RPMI7951 (cell line): ENCODE results near the gene ADAM12. TPM values are rescaled to one million over a fixed set of nuclear protein-coding genes. Genes with fewer than 3 reads are reported as not detected.

ENCODE experiments used
- DNase-seq: peaks from one replicate; pipeline ENCODE4 v3.0.0-alpha.2; 2012; ENCODE audit warnings: low read depth
- total RNA-seq: library from RNA; depleted of rRNA; stranded (reverse); fragments of >200 nt; shearing (Covaris generic); gene quantifications from 2 replicates; pipeline ENCODE4 v1.2.3, GENCODE V29; 2014

ADAM12 gene
- total RNA-seq, 1 experiment from 2014 or later = 34.8 TPM

DNA sequence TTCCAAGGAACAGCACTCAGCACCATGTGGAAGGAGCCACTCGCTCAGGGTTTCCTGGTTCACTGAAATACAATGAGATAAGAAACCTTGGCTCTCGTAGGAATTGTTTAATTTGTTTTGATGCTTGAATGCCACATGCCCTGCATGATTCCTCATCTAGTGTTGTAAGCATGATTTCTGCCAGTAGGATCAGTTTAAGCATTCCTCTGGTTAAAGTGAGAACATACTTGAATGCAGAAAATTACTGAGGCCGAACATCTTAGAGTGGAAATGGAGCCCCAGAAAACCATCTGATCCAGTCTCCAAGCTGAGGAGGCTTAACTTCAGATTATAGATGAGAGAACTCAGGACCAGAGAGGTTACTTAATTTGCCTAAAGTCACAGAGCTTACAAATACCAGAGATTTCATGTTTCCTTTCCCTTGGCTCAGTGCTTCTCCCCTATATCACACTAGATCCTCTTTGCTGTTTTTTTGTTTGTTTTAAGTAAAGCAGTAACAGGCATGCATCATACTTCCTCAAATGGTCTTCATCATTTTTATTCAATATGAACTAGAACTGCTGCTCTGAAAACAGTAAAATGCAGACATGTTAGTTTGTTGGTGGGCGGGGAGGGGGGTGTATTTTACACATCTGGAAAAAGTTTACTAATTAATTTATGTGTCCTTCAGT, 125.1 kb downstream of the ADAM12 start:
- no peak for DNase-seq

DNA sequence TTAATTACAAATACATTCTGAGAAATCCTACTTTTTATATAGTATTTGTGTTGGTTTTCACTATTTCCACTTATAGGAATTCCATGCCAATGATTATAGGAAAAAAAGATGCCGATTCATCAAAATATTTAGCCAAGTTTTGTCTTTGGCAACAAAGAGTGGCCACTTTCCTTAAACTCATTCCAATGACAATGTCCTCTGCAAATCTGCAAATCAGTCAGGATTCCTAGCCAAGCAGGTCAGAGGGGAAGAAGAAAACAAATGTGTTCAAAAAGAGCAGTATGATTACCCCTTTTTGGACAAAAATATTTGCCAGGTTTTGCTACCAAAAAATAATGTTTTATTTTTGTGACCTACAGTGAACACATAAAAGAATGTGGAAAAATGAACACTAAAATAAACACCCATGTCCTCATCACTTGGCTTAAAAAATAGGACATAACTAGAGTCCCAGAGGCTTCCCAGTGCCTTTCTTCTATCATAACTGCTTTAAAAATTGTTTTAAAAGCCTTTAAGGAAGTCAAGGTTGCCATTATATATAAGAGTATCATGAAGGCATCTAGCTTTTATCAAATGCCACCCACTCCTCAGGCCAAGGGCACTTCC, 125.9 kb downstream of the ADAM12 start:
- no peak for DNase-seq

DNA sequence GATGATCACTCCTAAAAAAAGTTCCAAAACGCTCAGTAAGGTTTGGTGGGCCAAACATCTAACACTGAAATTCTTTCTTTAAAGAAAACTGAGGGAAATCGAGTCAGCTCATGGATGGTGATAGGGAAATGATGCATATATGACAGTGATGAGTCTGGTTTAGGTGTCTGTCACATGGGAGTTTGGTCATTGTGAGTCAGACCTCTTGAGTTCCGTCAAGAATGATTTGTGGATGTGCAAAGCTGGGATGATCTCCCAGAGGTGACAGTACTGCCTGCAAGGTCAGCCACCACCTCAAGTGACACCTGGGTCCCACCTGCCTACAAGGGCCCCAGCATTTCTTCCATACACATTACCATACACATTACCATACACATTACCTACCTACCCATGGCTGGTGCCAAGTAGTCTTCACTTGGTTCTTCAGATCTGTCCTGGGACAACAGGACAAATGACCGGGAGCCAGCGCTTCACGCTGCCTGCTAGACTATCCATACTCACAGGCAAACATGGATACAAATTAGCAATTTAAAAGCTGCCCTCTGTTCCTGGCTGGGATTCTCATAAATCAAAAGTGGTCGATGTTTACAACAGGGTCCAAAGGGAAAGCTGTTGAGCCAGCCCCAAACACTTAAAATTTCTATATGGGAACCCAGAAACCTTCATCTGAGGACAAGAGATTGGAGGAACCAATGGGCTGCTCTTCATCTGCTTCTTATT, 128.4 kb downstream of the ADAM12 start:
- peak; percentile 13 for DNase-seq

DNA sequence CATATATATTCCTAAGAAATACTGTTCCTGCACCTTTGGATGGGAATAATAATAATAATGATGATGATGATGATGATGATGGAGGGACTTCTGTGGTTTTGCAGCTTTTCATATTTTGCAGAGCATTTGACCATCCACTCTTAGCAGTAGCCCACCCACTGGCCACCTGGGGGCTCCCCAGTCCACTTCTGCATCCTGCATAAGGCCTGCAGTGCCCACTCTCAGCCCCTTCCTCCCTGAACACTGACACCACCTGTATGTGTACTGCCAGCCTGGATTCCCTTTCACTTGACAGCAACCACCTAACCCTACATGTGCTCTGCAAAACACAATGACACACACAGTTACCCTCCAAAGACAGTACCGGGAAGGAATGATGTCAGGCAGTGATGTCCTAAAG, 131.4 kb downstream of the ADAM12 start:
- no peak for DNase-seq

DNA sequence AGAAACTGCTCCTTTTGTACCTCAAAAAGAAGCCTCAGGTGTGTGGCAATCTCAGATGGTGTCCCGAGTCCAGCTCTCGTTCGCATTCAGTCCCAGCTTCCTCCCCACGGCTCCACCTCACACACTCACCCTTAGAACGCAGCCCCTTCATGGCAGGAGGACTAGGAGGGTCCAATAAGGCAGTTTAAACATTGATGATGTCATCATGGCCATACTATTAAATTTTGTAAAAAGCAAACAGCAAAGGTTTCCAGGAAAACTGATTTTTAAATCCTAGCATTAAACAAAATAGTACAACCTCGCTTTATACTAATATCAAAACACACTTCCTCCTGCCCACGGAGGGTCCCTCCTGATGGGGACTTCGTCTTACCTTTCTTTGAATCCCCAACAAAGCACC, 133.0 kb downstream of the ADAM12 start:
- no peak for DNase-seq

DNA sequence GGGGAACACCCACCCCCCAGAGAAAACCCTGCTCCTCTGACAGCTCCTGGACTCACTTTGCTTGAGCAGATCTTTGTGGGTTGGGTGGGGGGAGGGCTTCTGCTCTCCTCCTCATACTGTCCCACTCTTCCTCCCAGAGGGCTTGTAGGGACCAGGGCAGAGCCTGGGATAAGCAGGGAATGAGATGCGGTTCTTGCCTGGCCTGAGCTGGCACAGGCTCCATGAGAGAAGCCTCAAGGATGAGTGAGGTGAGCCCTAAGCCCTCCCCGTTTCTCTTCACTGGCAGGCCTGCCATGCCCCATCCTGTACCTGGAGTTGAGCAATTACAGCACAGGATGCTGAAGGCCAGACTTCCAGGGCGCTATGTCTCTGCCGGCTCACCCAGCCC, 134.7 kb downstream of the ADAM12 start:
- DNase-seq = no peak

DNA sequence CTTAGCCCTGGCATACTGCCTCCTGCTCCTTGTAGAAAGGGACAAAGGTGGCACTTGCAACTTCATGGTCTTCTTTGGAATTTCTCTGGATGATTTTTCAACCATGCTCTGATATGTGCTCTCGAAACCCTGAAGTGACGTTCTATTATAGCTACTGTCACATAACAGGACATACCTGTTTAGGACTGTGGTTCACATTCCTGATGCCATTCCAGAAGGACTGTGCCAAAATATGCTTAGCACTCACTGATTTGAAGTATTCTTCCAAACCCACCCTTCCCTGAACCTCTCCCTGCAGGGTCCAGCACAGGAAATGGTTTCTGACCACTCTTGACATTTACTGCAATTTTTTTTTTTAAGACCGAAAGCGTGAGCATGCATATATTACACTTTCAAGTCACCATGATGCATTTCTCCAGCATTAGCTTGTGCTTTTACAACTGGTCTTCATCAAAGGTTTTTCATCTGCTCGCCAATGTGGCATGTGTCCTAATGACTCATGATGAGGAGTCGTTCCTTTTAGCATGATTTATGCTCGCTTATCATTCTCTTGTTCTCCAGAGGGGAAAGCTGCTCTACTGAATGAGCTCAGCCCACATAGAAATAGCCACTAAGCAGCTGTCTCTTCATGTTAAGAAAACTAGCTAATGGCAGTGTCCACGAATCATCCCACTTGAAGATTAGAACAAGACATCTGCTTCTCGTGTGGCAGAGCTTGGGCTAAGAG, 135.2 kb downstream of the ADAM12 start:
- DNase-seq = peak; percentile 98

DNA sequence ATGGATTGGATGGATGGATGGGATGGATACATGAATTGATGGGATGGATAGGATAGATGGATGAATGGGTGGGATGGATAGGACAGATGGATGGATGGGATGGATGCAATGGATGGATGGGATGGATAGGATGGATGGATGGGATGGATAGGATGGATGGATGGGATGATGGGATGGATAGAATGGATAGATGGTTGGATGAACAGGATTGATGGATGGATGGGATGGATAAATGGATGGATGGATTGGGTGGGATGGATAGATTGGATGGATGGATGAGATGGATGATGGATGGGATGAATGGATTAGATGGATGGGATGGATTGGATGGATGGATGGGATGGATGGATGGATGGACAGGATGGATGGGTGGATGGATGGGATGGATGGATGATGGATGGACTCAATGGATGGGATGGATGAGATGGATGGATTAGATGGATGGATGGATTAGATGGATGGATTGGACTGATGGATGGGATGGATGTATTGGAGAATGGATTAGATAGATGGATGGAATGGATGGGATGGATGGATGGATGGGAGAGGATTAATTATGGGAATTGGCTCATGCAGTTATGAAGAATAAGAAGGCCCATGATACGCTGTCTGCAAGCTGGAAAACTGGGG, 136.4 kb downstream of the ADAM12 start:
- no peak for DNase-seq

DNA sequence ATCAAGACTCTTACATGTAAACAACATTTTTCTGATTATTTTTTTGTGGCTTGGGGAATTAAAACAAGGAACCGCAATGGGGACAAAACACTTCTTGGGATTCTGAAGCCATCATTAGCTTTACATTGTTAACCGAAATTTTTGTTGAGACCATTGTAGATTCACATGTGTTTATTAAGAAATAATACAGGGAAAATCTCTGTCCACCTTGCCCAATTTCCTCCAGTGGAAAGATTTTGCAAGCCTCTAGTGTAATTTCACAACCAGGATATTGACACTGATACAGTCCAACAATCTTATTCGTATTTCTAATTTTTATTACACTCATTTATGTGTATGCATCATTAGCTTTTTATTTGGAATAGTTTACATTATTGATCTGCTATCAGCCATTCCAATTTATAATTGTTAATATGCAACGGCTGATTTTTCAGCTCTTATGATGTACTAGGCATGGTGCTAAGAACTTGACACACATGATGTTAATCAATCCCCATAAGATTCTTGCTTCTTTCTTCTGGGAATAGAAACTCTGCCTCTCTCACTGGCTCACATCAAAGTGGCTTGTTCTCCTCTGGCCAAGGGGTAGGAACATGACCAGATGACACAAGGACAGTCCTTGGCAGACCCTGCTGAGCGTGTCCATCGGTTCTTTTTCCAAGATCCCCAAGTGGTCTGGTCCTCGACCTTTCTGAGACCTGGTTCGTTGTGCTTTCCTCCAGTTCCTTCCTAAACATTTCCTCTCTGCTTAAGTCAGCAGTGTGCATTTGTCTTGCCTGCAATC, 137.6 kb downstream of the ADAM12 start:
- DNase-seq = no peak

DNA sequence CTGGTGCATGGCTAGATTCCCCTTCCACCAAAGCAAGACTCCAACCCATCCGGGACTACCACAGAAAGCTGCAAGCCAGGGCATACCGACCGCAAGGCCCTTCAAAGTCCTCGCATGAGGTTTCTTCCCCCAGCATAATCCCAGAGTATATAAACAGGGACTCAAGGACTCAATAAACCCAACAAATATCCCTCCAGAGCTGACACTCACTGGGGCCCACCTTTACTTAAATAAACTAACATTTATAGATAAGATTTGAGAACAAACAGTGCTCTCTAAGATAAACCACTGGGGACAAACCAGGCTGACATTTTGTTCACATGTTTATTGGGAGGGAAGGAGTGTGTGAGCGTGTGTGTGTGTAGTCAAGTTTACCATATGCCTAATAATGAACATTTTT, 138.2 kb downstream of the ADAM12 start:
- DNase-seq = no peak

DNA sequence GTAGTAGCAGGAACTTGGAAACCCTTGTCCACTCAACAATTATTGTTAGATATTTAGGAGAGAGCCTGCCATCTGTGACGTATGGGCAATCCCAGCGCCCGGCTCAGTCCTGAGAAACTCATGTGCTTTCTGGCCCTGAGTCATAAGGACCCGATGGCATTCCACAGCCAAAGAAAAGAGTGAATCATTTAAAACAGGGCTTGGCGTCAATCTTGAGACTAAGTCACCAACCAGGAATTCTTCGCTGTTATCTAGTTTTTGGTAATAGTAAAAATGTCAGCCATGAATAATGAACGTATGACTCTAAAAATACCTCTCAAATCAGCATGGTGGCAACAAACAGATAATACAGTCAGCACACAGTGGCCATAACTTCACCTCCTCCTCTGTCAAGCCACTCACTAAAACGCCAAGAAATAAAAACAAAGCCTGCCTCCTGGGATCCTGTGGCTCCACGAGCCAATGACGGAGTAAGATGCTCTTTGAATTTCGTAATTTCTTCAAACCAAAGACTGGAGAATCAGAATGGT, 140.8 kb downstream of the ADAM12 start:
- peak; percentile 97 for DNase-seq

DNA sequence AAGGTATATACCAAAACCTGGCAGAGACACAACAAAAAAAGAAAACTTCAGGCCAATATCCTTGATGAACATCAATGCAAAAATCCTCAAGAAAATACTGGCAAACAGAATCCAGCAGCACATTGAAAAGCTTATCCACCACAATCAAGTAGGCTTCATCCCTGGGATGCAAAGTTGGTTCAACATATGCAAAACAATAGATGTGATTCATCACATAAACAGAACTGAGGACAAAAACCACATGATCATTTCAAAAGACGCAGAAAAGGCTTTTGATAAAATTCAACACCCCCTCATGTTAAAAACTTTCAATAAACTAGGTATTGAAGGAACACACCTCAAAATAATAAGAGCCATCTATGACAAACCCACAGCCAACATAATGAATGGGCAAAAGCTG, 141.9 kb downstream of the ADAM12 start:
- DNase-seq = peak; percentile 34

DNA sequence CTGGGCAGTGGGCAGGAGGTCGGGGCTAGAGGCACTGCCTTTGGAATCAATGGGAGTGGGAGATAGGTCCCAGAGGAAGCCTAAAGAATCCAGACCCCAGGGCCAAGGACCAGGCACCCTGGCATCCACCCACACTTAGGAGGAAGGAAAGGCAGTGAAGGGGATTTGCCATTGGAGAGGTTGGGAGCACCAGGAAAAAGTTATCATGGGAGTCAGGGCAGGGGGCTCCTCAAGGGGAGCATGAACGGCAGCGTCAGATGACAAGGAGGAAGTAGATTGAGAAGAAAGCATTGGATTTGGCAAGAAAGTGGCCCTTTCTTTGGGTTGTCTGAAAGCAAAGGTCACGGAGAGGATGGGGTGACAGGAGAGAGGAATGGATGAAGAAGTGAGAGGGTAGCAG, 142.8 kb downstream of the ADAM12 start:
- DNase-seq = no peak

DNA sequence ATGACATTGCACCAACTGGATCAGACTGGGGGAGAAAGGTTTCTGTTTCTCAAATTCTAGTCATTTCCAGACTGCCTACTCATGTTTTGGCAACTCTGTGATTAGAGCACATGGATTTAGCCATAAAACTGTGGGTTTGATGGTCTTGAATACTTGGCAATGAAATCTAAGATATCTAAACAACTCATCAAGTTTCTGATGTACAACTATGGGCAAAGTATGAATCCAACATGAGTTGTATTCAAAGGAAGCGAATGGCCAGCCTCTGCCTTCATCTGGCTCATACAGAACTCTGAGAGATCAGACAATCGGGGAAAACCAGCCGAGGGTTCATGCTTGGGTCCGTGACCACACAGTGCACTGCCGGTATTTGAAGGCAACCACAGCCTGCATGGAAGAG, 144.3 kb downstream of the ADAM12 start:
- peak; percentile 97 for DNase-seq

DNA sequence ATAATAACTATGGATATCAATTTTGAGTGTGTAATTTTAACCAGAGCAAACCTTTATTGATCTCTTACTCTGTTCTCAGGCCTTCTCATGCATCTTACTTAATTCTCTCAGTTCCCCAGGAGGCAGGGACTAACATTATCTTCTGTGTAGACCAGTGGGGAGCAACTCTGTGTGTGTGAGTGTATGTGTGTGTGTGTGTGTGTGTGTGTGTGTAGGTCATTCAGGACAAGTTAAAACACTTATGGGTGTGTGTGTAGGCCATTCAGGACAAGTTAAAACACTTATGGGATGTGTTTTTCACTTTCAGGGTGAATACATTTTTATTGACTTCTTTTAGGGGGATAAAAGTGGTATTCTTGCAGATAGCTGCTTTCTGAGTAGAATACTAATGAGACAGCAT, 145.0 kb downstream of the ADAM12 start:
- DNase-seq = no peak

DNA sequence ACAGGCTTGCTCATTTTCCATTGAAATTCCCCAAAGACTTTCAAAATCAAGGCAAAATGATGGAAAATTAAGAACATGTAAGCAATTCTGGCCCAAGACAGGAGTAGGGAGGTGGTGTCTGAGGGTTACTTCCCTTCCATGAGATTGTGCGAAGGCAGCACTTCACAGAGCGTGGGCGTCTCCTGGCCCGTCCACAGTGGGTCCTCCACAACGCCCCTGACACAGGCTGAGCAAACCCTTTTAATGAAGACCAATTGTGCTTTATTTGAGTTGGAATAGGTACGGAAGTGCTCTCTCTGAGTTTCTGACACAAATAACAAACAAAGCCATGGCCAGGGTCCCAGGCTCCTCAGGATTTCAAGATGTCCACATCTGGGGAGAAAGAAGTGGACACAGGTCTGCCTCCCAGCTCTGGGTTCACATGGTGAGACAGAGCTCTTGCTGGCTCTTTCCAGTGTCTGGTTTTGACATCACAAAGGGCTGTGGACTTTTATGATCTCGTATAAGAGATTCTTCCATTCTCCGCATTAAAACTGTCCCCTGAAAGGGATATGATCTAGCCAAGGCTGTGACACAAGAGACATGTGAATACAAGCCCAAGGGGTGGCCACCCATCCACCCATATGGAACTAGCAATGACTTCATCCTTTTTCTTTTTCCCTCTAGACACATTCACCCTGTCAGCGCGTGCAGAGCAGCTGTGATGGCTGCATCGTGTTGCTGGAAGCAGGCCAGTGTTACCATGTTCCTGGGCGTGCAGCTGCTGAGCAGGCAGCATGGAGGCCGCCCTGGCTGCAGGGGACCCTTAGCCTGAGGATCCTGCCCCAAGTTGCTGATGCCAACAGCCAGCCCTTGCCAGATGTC, 145.6 kb downstream of the ADAM12 start:
- DNase-seq = peak; percentile 91

DNA sequence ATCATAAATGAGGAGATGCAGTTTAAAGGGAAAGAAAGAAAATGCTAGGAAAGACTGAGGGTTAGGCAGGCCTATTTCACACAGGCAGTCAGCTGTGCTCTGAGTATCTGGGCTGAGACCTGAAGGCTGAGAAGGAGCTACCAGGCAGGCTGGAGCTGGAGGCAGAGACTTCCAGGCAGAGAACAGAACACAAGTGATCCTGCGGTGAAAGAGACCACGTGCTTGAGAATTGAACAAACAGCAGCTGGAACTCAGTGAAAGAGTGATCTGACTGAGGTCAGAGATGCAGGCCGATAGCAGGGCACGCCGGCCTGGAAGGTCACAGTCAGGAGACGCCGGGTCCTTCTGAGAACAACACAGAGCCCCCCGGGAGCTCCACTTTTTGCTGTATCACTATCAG, 147.8 kb downstream of the ADAM12 start:
- no peak for DNase-seq

DNA sequence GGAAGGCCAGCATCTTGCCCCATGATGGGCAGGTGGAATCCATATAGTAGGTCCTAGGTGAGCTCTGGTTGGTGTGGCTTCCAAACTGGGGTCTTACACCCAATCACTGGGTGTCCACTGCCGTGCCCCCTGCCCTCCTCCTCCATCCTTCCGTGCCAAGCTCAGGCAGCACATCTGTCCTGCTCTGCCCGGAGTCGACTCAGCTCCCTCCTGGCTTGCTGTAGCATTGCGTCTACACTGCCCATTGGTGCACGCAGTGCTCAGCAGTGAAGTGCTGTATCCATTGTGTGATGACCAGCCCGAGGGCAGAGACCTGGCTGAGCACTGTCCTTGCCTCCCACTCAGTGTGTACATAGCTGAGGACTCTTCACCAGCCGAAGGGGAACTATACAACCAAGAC, 148.4 kb downstream of the ADAM12 start:
- DNase-seq = no peak

DNA sequence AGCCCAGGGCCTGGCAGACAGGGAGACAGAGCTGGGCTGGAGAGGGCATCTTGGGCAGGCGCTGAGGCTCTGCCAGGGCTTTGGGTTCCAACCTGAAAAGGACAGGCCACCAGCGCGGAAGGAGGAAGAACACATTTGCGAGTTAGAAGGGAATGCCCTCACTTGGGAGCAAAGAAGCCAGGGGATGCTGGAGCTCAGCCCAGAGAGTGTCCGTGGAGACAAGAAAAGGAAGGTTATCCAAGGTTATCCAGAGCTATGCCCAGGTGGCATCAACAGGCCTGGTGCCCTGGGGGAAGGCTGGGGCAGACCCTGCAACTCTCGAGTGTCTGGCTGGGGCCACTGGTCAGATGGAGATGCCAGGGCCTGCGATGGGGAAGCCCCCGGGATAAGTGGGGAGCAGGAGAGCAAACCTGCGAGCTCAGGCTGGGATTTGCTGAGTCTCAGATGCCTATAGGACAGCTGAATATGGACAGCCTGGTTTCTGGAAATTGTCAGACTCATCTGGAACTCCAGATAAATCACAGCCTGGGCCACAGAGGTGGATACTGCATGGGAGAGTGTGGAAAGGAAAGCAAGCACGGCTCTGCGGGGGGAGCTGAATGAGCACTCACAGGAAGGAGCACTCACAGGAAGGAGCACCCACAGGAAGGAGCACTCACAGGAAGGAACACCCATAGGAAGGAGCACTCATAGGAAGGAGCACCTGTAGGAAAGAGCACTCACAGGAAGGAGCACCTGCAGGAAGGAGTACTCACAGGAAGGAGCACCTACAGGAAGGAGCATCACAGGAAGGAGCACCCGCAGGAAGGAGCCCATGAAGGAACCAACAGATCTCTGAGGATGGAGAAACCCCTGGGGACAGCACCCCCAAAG, 152.1 kb downstream of the ADAM12 start:
- no peak for DNase-seq
